ENCODE measurements around the gene CCDC157.

CCDC157 gene

DNA sequence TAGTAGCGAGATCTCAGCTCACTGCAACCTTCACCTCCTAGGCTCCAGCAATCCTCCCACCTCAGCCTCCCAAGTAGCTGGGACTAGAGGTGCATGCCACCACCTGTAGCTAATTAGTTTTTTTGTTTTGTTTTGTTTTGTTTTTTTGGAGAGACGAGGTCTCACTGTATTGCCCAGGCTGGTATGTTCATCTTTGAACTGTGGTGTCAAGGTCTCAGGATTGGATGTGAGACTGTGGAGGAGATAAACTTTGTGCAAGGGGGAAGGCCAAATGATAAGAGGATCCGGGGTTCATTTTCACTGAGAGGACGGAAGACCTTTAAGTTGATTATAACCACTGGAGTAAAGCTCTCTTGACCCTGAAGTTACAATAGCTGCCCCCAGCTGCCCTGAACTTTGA is 48.9 kb downstream of the CCDC157 start:
- DNase-seq (ENCODE audit: low read depth): no peak
- no peak overlapping the region for H3K4me3 ChIP-seq (ENCODE audit: low read depth, low read length)
- TF ChIP-seq, protein P1, sequence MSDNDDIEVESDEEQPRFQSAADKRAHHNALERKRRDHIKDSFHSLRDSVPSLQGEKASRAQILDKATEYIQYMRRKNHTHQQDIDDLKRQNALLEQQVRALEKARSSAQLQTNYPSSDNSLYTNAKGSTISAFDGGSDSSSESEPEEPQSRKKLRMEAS (IDR thresholded peaks at IDR 0.05; ENCODE audit: low read depth, low read length): no peak
- TF ChIP-seq MYC (IDR thresholded peaks at IDR 0.05; ENCODE audit: low read depth, low read length) (no peak), POLR2A (IDR thresholded peaks at IDR 0.05; ENCODE audit: extremely low read depth, insufficient read length) (no peak)
- TF ChIP-seq, protein P2, sequence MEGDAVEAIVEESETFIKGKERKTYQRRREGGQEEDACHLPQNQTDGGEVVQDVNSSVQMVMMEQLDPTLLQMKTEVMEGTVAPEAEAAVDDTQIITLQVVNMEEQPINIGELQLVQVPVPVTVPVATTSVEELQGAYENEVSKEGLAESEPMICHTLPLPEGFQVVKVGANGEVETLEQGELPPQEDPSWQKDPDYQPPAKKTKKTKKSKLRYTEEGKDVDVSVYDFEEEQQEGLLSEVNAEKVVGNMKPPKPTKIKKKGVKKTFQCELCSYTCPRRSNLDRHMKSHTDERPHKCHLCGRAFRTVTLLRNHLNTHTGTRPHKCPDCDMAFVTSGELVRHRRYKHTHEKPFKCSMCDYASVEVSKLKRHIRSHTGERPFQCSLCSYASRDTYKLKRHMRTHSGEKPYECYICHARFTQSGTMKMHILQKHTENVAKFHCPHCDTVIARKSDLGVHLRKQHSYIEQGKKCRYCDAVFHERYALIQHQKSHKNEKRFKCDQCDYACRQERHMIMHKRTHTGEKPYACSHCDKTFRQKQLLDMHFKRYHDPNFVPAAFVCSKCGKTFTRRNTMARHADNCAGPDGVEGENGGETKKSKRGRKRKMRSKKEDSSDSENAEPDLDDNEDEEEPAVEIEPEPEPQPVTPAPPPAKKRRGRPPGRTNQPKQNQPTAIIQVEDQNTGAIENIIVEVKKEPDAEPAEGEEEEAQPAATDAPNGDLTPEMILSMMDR (IDR thresholded peaks at IDR 0.05; ENCODE audit: low read depth, low read length): no peak

DNA sequence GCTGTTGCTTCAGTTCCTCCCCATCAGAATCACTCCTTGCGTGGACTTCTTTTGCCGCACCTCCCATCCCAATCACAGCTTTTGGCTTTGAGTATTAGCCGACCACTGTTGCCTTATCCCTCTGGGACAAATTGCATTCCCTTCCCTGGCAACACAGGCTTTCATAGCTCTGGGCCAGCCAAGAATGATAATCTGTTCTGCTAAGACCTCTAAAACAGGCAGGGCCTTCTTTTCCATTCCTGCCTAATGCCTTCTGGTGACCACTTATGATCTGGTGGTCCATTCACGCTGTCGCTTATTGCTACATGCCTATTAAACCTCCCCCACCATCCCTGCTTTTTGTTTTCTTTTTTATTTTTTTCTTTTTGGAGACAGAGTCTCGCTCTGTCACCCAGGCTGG is 49.6 kb downstream of the CCDC157 start:
- no peak for DNase-seq (ENCODE audit: low read depth)
- TF ChIP-seq, protein P1 (IDR thresholded peaks at IDR 0.05; ENCODE audit: low read depth, low read length): no peak
- TF ChIP-seq, protein P2 (IDR thresholded peaks at IDR 0.05; ENCODE audit: low read depth, low read length): no peak
- TF ChIP-seq MYC (IDR thresholded peaks at IDR 0.05; ENCODE audit: low read depth, low read length): no peak
- TF ChIP-seq POLR2A (IDR thresholded peaks at IDR 0.05; ENCODE audit: extremely low read depth, insufficient read length): no peak
- no peak overlapping the region for H3K4me3 ChIP-seq (ENCODE audit: low read depth, low read length)

DNA sequence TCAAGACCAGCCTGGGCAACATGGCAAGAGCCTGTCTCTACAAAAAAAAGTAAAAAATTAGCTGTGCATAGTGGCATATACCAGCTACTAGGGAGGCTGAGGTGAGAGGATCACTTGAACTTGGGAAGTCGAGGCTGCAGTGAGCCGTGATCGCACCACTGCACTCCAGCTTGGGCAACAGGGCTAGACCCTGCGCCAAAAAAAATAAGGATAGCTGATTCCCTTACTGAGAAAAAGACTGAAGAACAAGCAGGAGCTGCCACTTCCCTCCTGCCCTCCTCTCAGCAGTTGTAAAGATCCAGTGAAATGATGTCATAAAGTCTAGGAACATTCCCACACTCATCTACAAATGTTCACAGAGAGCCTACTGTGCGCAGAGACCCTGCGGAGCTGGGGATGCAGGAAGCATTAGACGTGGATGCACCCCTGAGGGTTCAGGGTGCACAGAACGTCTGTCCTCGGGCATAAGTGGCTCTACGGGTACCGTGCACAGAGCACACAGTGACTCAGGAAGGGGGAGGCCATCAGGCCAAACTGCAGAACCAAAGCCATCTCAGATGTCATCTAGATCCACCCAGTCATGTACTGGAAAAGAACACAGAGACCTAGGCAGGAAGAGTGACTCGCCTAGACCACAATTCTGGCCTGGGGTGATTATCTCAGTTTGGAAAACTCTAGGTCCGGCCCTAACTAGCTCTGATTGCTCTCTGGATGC is 51.7 kb downstream of the CCDC157 start:
- DNase-seq (ENCODE audit: low read depth): peak; percentile 72
- no peak for TF ChIP-seq POLR2A (IDR thresholded peaks at IDR 0.05; ENCODE audit: extremely low read depth, insufficient read length)
- H3K4me3 ChIP-seq (ENCODE audit: low read depth, low read length): no peak overlapping the region

DNA sequence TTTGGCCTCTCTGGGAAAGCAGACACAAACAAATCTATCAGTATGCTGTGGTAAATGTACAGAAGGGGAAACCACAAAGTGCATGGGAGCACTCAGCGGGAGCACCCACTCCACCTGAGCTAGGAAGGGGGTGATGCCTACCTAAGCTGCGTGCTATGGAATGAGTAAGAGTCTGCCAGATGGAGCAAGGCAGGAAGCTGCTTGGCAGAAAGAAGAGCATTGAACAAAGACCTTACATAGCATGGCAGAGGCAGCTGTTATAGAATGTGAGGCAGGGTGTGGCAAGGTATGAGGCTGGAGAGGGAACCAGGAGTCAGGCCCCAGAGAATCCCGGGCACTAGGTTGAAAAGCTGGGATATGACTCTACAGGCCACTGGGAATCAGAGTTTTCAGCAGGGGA is 55.0 kb downstream of the CCDC157 start:
- TF ChIP-seq POLR2A (IDR thresholded peaks at IDR 0.05; ENCODE audit: extremely low read depth, insufficient read length): no peak
- TF ChIP-seq, protein P2 (IDR thresholded peaks at IDR 0.05; ENCODE audit: low read depth, low read length): no peak
- no peak for TF ChIP-seq MYC (IDR thresholded peaks at IDR 0.05; ENCODE audit: low read depth, low read length)
- TF ChIP-seq, protein P1 (IDR thresholded peaks at IDR 0.05; ENCODE audit: low read depth, low read length): no peak
- no peak for DNase-seq (ENCODE audit: low read depth)
- H3K4me3 ChIP-seq (ENCODE audit: low read depth, low read length): no peak overlapping the region

DNA sequence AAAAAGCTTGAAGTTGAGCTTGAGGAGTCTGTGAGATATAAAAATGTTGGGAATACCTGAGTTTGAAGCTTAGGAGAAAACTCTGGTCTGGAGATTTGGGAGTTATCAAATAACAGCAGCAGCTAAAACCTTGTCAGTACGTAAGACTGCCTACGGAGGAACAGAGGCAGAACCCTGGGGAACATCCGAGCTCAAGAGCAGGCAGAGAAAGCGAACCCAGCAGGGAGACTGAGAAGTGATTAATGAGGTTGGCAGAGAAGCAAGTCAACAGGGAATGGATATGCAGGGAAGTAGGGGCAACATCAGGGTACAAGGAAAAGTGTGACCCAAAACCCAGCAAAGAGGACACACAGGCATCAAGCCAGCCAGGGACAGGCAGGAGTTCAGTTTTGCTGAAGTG is 56.2 kb downstream of the CCDC157 start:
- TF ChIP-seq, protein P2 (IDR thresholded peaks at IDR 0.05; ENCODE audit: low read depth, low read length): no peak
- TF ChIP-seq POLR2A (IDR thresholded peaks at IDR 0.05; ENCODE audit: extremely low read depth, insufficient read length) (no peak), MYC (IDR thresholded peaks at IDR 0.05; ENCODE audit: low read depth, low read length) (no peak)
- TF ChIP-seq, protein P1 (IDR thresholded peaks at IDR 0.05; ENCODE audit: low read depth, low read length): no peak
- DNase-seq (ENCODE audit: low read depth): no peak
- no peak overlapping the region for H3K4me3 ChIP-seq (ENCODE audit: low read depth, low read length)

DNA sequence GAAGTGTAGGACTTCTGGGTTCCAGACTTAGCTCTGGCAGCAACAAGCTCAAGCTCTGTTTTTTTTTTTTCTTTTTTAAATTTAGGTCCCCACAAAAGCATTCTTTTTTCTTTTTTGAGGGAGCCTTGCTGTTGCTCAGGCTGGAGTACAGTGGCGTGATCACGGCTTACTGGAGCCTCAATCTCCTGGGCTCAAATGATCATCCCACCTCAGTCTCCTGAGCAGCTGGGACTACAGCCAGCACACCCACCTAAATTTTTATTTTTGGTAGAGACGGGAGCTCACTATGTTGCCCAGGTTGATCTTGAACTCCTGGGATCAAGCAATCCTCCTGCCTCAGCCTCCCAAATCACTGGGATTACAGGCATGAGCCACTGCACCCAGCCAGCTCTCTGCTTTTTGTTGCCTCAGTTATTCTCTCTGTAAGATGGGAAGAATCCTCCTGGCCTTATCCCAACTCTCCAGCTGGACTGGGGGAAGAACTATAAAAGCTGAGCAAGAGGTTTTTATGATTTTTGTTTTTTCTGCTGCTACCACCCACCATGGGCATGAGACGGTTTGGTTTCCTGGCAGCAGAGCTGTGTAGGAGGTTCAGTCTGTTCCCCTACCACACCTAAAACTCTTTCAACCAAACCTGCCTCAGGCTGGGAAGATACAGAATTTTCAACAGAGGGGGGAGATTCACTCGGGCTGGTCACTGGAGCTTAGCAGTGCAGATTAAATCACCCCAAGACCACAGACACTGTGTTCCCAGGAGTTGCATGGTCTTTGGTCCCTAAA is 57.1 kb downstream of the CCDC157 start:
- no peak overlapping the region for H3K4me3 ChIP-seq (ENCODE audit: low read depth, low read length)
- TF ChIP-seq POLR2A (IDR thresholded peaks at IDR 0.05; ENCODE audit: extremely low read depth, insufficient read length): no peak
- DNase-seq (ENCODE audit: low read depth): no peak
